HepG2 (cell line): Measurements from ENCODE around the gene FIZ1. TPM values are rescaled to one million over a fixed set of nuclear protein-coding genes. Genes with fewer than 3 reads are reported as not detected.

ENCODE experiments used
- BCLAF1 ChIP-seq: fragments of 450-650 bp; IDR thresholded peaks from 2 replicates; pipeline ENCODE4 v1.6.1; 2017; ENCODE audit warnings: mild to moderate bottlenecking
- NFE2L2 ChIP-seq: fragments of 150-350 bp; IDR thresholded peaks from 2 replicates; pipeline ENCODE4 v1.6.1; 2014; ENCODE audit warnings: low read length
- NFYB ChIP-seq: sonication (generic); formaldehyde crosslinking; IDR thresholded peaks from 2 replicates; pipeline ENCODE4 v1.4.0; 2020; ENCODE audit warnings: missing genetic modification reagents
- SPEN ChIP-seq: sonication (generic); formaldehyde crosslinking; IDR thresholded peaks from 2 replicates; pipeline ENCODE4 v1.5.1; 2020; ENCODE audit warnings: low read depth, mild to moderate bottlenecking, missing genetic modification reagents
- ZBTB43 ChIP-seq: sonication (generic); formaldehyde crosslinking; conservative IDR thresholded peaks from 2 replicates; pipeline ENCODE4 v1.4.0; 2020; ENCODE audit warnings: missing genetic modification reagents
- ZHX2 ChIP-seq, 2 experiments: sonication (generic) in 1 of 2; formaldehyde crosslinking in 1 of 2; IDR thresholded peaks; 2 replicates each; pipeline versions ENCODE4 v1.6.1 to v1.9.0; 2014 to 2022; ENCODE audit warnings: antibody characterized with exemption in 1 of 2, borderline replicate concordance in 1 of 2, inconsistent platforms in 1 of 2, low read depth in 1 of 2, missing genetic modification reagents in 1 of 2
- ZNF503 ChIP-seq: sonication (generic); formaldehyde crosslinking; IDR thresholded peaks from 2 replicates; pipeline ENCODE4 v1.4.0; 2020; ENCODE audit warnings: missing genetic modification reagents
- ZNF615 ChIP-seq: sonication (generic); formaldehyde crosslinking; IDR thresholded peaks from 2 replicates; pipeline ENCODE4 v1.5.0; 2020; ENCODE audit warnings: mild to moderate bottlenecking, missing genetic modification reagents, borderline replicate concordance
- ZNF644 ChIP-seq: IDR thresholded peaks from 2 replicates; pipeline ENCODE4 v1.6.1; 2016; ENCODE audit warnings: low read depth
- polyA plus RNA-seq, 8 experiments: library from polyadenylated mRNA; depleted of rRNA in 3 of 8; stranded (reverse) in 7 of 8; unstranded in 1 of 8; fragments of >200 nt; fragmentation: Illumina TruSeq in 4 of 8; extraction: Trizol in 4 of 8; gene quantifications; 2 replicates each; pipeline versions ENCODE4 v1.2.1 to v1.2.3, GENCODE V29; 2011 to 2016; ENCODE audit warnings: low read depth in 4 of 8, missing spikeins in 1 of 8, mixed read lengths in 1 of 8; ENCODE audit not compliant: insufficient read depth in 1 of 8
- total RNA-seq, 5 experiments: library from RNA; depleted of rRNA; stranded (reverse); fragments of >200 nt; fragmentation: Illumina TruSeq; extraction: Trizol; gene quantifications; 2 replicates each; pipeline ENCODE4 v1.2.3, GENCODE V29; 2016; ENCODE audit warnings: low read depth in 1 of 5
- TF ChIP-seq, protein P1 (sequence below): IDR thresholded peaks from 2 replicates; pipeline ENCODE4 v1.6.1; 2016; ENCODE audit warnings: control low read depth

Gene FIZ1
- total and polyA plus RNA-seq, 2 of the 13 experiments (the other 11 are each of a cell fraction or from before 2014, with no cell fraction given), result 3.6 to 5.9 TPM

GRCh38 chr19:55585658-55586339 is 13.5 kb downstream of the FIZ1 start (continued):
- TF ChIP-seq ZNF503 (no peak), ZHX2 (IDR thresholded peaks at IDR 0.05; ENCODE audit: low read depth) (no peak), ZHX2 (CRISPR knock-in tag; IDR thresholded peaks at IDR 0.05; ENCODE audit: borderline replicate concordance) (no peak), ZNF644 (CRISPR knock-in tag) (no peak), ZBTB43 (CRISPR knock-in tag) (no peak), NFYB (peak; percentile 80), ZNF615 (CRISPR knock-in tag) (no peak), BCLAF1 (no peak), NFE2L2 (no peak), SPEN (CRISPR knock-in tag) (peak; percentile 51; the same call in 1 of the 2 replicates)
- TF ChIP-seq, protein P1, sequence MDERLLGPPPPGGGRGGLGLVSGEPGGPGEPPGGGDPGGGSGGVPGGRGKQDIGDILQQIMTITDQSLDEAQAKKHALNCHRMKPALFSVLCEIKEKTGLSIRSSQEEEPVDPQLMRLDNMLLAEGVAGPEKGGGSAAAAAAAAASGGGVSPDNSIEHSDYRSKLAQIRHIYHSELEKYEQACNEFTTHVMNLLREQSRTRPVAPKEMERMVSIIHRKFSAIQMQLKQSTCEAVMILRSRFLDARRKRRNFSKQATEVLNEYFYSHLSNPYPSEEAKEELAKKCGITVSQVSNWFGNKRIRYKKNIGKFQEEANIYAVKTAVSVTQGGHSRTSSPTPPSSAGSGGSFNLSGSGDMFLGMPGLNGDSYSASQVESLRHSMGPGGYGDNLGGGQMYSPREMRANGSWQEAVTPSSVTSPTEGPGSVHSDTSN, result peak; percentile 77
